HepG2 (cell line): ENCODE measurements around the gene APBA1. TPM values are rescaled to one million over a fixed set of nuclear protein-coding genes. Genes with fewer than 3 reads are reported as not detected.

Experiments used
- ATAC-seq: fragments of 200-7000 bp; cut with Tn5 transposase; 3 replicates; pipeline ENCODE4 v1.9.1; 2020; ENCODE audit warnings: mild to moderate bottlenecking, moderate library complexity
- BruUV-seq: library from RNA; stranded (reverse); fragments of 400-500 nt; replicated peaks from 2 replicates; lab custom pipeline; 2021; lab: Mats Ljungman, UMichigan
- CTCF ChIA-PET: fragments of 300-600 bp; formaldehyde crosslinking; extraction: SDS; loops from one replicate; lab custom pipeline; 2021; ENCODE audit warnings: low total read pairs, inconsistent platforms, low intra/inter-chr PET ratio; lab: Yijun Ruan, JAX
- POLR2A ChIA-PET: fragments of 350-600 bp; sonication (Branson Sonifier 250); formaldehyde crosslinking; loops from one replicate; lab custom pipeline; 2020; ENCODE audit warnings: antibody characterized with exemption, inconsistent platforms; lab: Yijun Ruan, JAX
- DNase-seq: peaks from one replicate; pipeline ENCODE4 v3.0.0-alpha.2; 2015; ENCODE audit warnings: low spot score
- FAIRE-seq: peaks from 3 replicates; lab custom pipeline; 2011; peaks lifted over from hg19 to GRCh38; lab: Jason Lieb, UNC
- H2AFZ ChIP-seq: one replicate; pipeline ENCODE4 v1.6.1; 2011; ENCODE audit warnings: low read length, inconsistent platforms
- H3K27ac ChIP-seq: fragments of 300-600 bp; 3 replicates; pipeline ENCODE4 v1.8.0; 2011; ENCODE audit warnings: mixed run types, mild to moderate bottlenecking, mixed read lengths, low read length, inconsistent platforms; ENCODE audit not compliant: insufficient read depth; ENCODE audit errors: extremely low read length
- H3K27me3 ChIP-seq, 2 experiments: fragments of 200-600 bp in 1 of 2; 2 replicates in 1 of 2; 3 replicates in 1 of 2; pipeline versions ENCODE4 v1.6.0 to v1.8.0; 2011; ENCODE audit warnings: low read length in 2 of 2, mild to moderate bottlenecking in 2 of 2, moderate library complexity in 2 of 2, inconsistent platforms in 1 of 2; ENCODE audit not compliant: insufficient read depth in 2 of 2, control insufficient read depth in 1 of 2
- H3K36me3 ChIP-seq, 2 experiments: fragments of 200-600 bp in 1 of 2; replicated peaks in 1 of 2; 2 replicates in 1 of 2; 3 replicates in 1 of 2; pipeline versions ENCODE4 v1.5.1 to v1.8.0; 2011; ENCODE audit warnings: low read length in 2 of 2, inconsistent platforms in 1 of 2; ENCODE audit not compliant: insufficient read depth in 2 of 2, control insufficient read depth in 1 of 2
- H3K4me1 ChIP-seq: 2 replicates; pipeline ENCODE4 v1.5.1; 2012; ENCODE audit warnings: low read length, inconsistent platforms; ENCODE audit not compliant: insufficient read depth
- H3K4me2 ChIP-seq: 2 replicates; pipeline ENCODE4 v1.6.0; 2011; ENCODE audit warnings: low read depth, low read length, inconsistent platforms
- H3K4me3 ChIP-seq, 3 experiments: fragments of 200-600 bp in 1 of 3; sonication (generic), shearing (Covaris generic) in 1 of 3; replicated peaks in 1 of 3; 2 replicates each; pipeline ENCODE4 v1.5.1; 2011 to 2016; ENCODE audit warnings: low read length in 3 of 3, inconsistent platforms in 2 of 3, low read depth in 2 of 3, mild to moderate bottlenecking in 2 of 3, control low read depth in 1 of 3, mixed read lengths in 1 of 3; ENCODE audit not compliant: insufficient read depth in 1 of 3
- H3K79me2 ChIP-seq: one replicate; pipeline ENCODE4 v1.6.1; 2011; ENCODE audit warnings: low read length, inconsistent platforms; ENCODE audit not compliant: insufficient read depth
- H3K9ac ChIP-seq: 2 replicates; pipeline ENCODE4 v1.6.0; 2011; ENCODE audit warnings: mild to moderate bottlenecking, low read depth, low read length, inconsistent platforms; ENCODE audit not compliant: insufficient read depth
- H3K9me3 ChIP-seq: 2 replicates; pipeline ENCODE4 v1.5.1; 2012; ENCODE audit warnings: mild to moderate bottlenecking, low read length
- H4K20me1 ChIP-seq: 2 replicates; pipeline ENCODE4 v1.6.0; 2011; ENCODE audit warnings: inconsistent platforms, mild to moderate bottlenecking, low read length, moderate library complexity; ENCODE audit not compliant: insufficient read depth
- ARID5B ChIP-seq: IDR thresholded peaks from 2 replicates; pipeline ENCODE4 v1.4.0; 2020; ENCODE audit warnings: mild to moderate bottlenecking, missing genetic modification reagents
- ATAD3A ChIP-seq: sonication (generic); formaldehyde crosslinking; IDR thresholded peaks from 2 replicates; pipeline ENCODE4 v1.4.0; 2020; ENCODE audit warnings: missing genetic modification reagents
- ATF7-NPFF ChIP-seq: sonication (generic); formaldehyde crosslinking; IDR thresholded peaks from 2 replicates; pipeline ENCODE4 v1.8.1; 2023; ENCODE audit warnings: mild to moderate bottlenecking, low read depth, missing genetic modification reagents, moderate library complexity
- BRCA1 ChIP-seq: sonication (generic); formaldehyde crosslinking; IDR thresholded peaks from 2 replicates; pipeline ENCODE4 v1.4.0; 2020; ENCODE audit warnings: missing genetic modification reagents
- GLMP ChIP-seq: sonication (generic); formaldehyde crosslinking; IDR thresholded peaks from 2 replicates; pipeline ENCODE4 v1.9.0; 2021; ENCODE audit warnings: missing genetic modification reagents, mild to moderate bottlenecking, borderline replicate concordance
- GPN1 ChIP-seq: sonication (generic); formaldehyde crosslinking; IDR thresholded peaks from 2 replicates; pipeline ENCODE4 v1.5.1; 2020; ENCODE audit warnings: missing genetic modification reagents, borderline replicate concordance
- HIVEP1 ChIP-seq: sonication (generic); formaldehyde crosslinking; IDR thresholded peaks from 2 replicates; pipeline ENCODE4 v1.4.0; 2020; ENCODE audit warnings: mild to moderate bottlenecking, missing genetic modification reagents
- KLF9 ChIP-seq: IDR thresholded peaks from 2 replicates; pipeline ENCODE4 v1.6.1; 2016; ENCODE audit warnings: low read depth
- MBNL3 ChIP-seq: fragments of 250-450 bp; sonication (Bioruptor Pico); conservative IDR thresholded peaks from 2 replicates; pipeline ENCODE4 v1.8.0; 2022; ENCODE audit warnings: mild to moderate bottlenecking, inconsistent platforms
- MED13 ChIP-seq: sonication (generic); formaldehyde crosslinking; IDR thresholded peaks from 2 replicates; pipeline ENCODE4 v1.5.0; 2020; ENCODE audit warnings: missing genetic modification reagents
- POGZ ChIP-seq: sonication (generic); formaldehyde crosslinking; IDR thresholded peaks from 2 replicates; pipeline ENCODE4 v1.4.0; 2020; ENCODE audit warnings: mild to moderate bottlenecking, missing genetic modification reagents
- RAD51 ChIP-seq: fragments of 450-650 bp; IDR thresholded peaks from 2 replicates; pipeline ENCODE4 v1.6.1; 2016; ENCODE audit warnings: borderline replicate concordance
- ZNF232 ChIP-seq: sonication (generic); formaldehyde crosslinking; IDR thresholded peaks from 2 replicates; pipeline ENCODE4 v1.4.0; 2020; ENCODE audit warnings: missing genetic modification reagents, borderline replicate concordance
- ZNF256 ChIP-seq: sonication (generic); formaldehyde crosslinking; conservative IDR thresholded peaks from 2 replicates; pipeline ENCODE4 v1.4.0; 2020; ENCODE audit warnings: missing genetic modification reagents
- ZNF83 ChIP-seq: sonication (generic); formaldehyde crosslinking; IDR thresholded peaks from 2 replicates; pipeline ENCODE4 v1.4.0; 2020; ENCODE audit warnings: missing genetic modification reagents, mild to moderate bottlenecking, borderline replicate concordance
- WGBS: methylation state at CpG from one replicate; pipeline ENCODE4 v1.1.6; 2017; ENCODE audit warnings: low lambda C conversion rate; 5-methylcytosine and 5-hydroxymethylcytosine counted together
- in situ Hi-C: cut with HindIII; loops from 2 replicates; pipeline ENCODE4 v1.10.0; 2017; ENCODE audit warnings: low pct_unique_long_range_greater_than_20kb; ENCODE audit not compliant: extremely low pct_ligation_motif_present
- intact Hi-C: fragments of 100-400 bp; cut with micrococcal nuclease; formaldehyde crosslinking; loops from one replicate; pipeline ENCODE4 v1.10.0; 2022; ENCODE audit not compliant: unreplicated experiment
- polyA plus RNA-seq, 8 experiments: library from polyadenylated mRNA; depleted of rRNA in 3 of 8; stranded (reverse) in 7 of 8; unstranded in 1 of 8; fragments of >200 nt; fragmentation: Illumina TruSeq in 4 of 8; extraction: Trizol in 4 of 8; gene quantifications; 2 replicates each; pipeline versions ENCODE4 v1.2.1 to v1.2.3, GENCODE V29; 2011 to 2016; ENCODE audit warnings: low read depth in 4 of 8, missing spikeins in 1 of 8, mixed read lengths in 1 of 8; ENCODE audit not compliant: insufficient read depth in 1 of 8
- total RNA-seq, 5 experiments: library from RNA; depleted of rRNA; stranded (reverse); fragments of >200 nt; fragmentation: Illumina TruSeq; extraction: Trizol; gene quantifications; 2 replicates each; pipeline ENCODE4 v1.2.3, GENCODE V29; 2016; ENCODE audit warnings: low read depth in 1 of 5

The APBA1 gene
- total and polyA plus RNA-seq, 2 of the 13 experiments (the other 11 are each of a cell fraction or from before 2014, with no cell fraction given), result 0.15 TPM; not detected in 1

DNA sequence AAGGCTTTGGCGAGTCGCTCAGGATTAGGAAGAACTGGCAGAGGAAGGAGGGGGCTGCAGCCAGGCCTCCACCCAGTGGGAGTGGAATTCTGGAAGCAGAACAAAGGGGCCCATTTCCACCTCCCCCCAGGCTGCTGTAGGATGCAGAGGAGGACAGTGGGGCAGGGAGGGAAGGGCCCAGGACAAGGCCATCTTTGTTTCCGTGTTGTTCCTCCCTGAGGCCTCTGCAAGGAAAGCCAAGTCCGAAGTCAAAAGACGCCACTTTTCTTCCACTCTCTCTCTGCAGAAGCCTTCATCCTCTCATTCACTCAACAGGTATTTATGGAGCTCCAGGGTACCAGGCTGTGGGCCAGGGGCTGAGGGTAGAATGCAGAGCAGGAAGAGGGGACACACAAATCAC is 276.5 kb downstream of the APBA1 start:
- in situ Hi-C loops (no loop called here), intact Hi-C loops (no loop called here)
- Histone ChIP-seq H3K36me3 (no peaks in the 10 kb centered on the region), H3K9me3 (no peaks in the 10 kb centered on the region), H3K4me2 (no peak overlapping the region), H3K4me3 (no peak overlapping the region), H3K4me1 (no peaks in the 10 kb centered on the region), H3K27ac (no peak overlapping the region), H3K9ac (no peak overlapping the region), H3K79me2 (no peaks in the 10 kb centered on the region), H3K27me3 (peaks cover 2 to 23% of the 10 kb centered on the region in 2 experiments; a peak in 2 of 5 replicates), H2AFZ (no peak overlapping the region), H4K20me1 (no peaks in the 10 kb centered on the region)
- POLR2A ChIA-PET, result no interaction called here
- ATAC-seq (no peak), FAIRE-seq (no peak), DNase-seq (no peak)
- CTCF ChIA-PET, result no interaction called here
- WGBS, result 58% methylated on average over 5 of the region's 5 CpGs
- no TSS peak for BruUV-seq
- TF ChIP-seq MBNL3 (CRISPR knock-in tag), result no peak
- no peak for TF ChIP-seq BRCA1 (CRISPR knock-in tag)
- TF ChIP-seq ZNF256 (CRISPR knock-in tag), result no peak
- no peak for TF ChIP-seq RAD51
- no peak for TF ChIP-seq POGZ (CRISPR knock-in tag)
- TF ChIP-seq GPN1 (CRISPR knock-in tag), result no peak
- no peak for TF ChIP-seq HIVEP1 (CRISPR knock-in tag)

DNA sequence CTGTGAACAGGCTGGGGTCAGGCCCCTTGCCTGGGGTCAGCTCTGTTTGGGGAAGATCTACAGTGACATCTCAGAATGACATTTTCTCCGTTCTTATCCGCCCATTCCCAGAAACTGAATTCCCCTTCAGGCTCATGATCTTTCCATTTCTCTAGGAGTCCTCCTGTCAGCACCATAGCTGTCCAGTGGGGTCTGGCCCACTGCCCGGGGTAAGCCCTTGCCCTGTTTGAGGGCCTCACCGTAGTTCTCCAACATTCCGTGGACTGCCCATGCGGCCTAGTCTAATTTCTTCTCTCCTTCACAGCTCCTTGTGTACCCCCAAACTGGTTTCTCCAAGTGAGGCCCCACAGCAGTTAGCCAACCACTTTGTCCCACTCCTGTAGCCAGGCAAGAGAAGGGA is 278.7 kb downstream of the APBA1 start:
- POLR2A ChIA-PET, result no interaction called here
- H3K9me3 ChIP-seq, result no peaks in the 10 kb centered on the region
- H2AFZ ChIP-seq, result no peak overlapping the region
- no TSS peak for BruUV-seq
- intact Hi-C loops (no loop called here), in situ Hi-C loops (no loop called here)
- CTCF ChIA-PET, result no interaction called here
- no peaks in the 10 kb centered on the region for H3K36me3 ChIP-seq
- no peak overlapping the region for H3K4me3 ChIP-seq
- H4K20me1 ChIP-seq, result no peaks in the 10 kb centered on the region
- H3K9ac ChIP-seq, result no peak overlapping the region
- H3K79me2 ChIP-seq, result no peaks in the 10 kb centered on the region
- peaks cover 3 to 27% of the 10 kb centered on the region in 2 experiments; a peak in 2 of 5 replicates for H3K27me3 ChIP-seq
- ATAC-seq (no peak), DNase-seq (no peak), FAIRE-seq (no peak)
- no peaks in the 10 kb centered on the region for H3K4me1 ChIP-seq
- H3K4me2 ChIP-seq, result no peak overlapping the region
- no peak overlapping the region for H3K27ac ChIP-seq
- 14% methylated on average over 6 of the region's 6 CpGs for WGBS
- TF ChIP-seq GLMP (CRISPR knock-in tag) (no peak), ARID5B (CRISPR knock-in tag) (no peak), ZNF83 (CRISPR knock-in tag) (no peak), ATAD3A (no peak), BRCA1 (CRISPR knock-in tag) (no peak), KLF9 (CRISPR knock-in tag) (no peak), ZNF232 (CRISPR knock-in tag) (no peak), MED13 (CRISPR knock-in tag) (no peak), ATF7-NPFF (CRISPR knock-in tag) (no peak)
